T-helper 9 cell (primary cell): ENCODE results near the gene INO80C.
"Not testable (repeated sequence)": the region's sequence is repeated elsewhere in the genome, so short reads cannot be mapped to it uniquely, and the experiment has no call there.

ENCODE experiments used
- DNase-seq: peaks from one replicate; pipeline ENCODE4 v3.0.0-alpha.2; 2020

The INO80C gene

GRCh38 chr18:35458271-35458670, 39.5 kb downstream of the INO80C start:
- DNase-seq = no peak

DNA sequence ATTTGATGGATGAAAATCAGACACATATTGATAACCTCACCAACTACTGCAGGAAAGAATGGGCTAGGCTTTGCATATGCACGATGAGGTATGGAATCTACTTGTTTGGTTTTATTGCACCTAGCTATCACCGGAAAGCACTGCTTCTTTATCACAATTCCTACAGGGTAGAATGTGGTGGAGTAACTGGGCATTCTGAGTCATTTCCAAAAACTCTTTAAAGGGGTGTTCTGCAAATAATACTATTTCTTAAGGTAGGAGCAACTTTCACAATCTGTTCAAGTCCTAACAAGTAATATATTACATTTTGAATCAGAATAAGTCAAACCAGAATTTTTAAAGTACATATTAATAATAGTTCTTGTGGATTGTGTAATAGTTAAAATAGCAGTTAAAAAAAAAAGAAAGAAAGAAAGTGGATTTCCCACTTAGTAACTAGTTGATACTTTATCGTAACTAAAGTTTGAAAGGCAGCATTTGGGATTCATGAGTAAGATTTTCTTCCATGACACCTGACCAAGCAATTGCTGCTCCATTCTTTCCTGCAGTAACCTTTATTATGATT, 40.5 kb downstream of the INO80C start:
- DNase-seq = no peak

- DNase-seq = no peak
These were observed 41.6 kb downstream of the INO80C start for GRCh38 chr18:35455926-35456763.

DNA sequence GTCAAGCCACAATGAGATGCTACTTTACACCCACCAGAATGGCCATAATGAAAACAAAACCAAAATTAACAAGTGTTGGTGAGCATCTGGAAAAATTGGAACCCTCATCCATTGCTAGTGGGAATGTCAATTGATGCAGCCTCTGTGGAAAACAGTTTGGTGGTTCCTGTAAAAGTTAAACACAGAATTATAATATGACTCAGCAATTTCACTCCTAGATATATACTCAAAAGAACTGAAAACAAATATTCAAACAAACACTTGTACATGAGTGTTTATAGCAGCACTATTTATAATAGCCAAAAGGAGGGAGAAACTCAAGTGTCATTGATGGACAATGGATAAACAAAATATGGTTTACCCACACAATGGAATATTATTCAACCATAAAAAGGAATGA, 43.0 kb downstream of the INO80C start:
- no peak for DNase-seq

DNA sequence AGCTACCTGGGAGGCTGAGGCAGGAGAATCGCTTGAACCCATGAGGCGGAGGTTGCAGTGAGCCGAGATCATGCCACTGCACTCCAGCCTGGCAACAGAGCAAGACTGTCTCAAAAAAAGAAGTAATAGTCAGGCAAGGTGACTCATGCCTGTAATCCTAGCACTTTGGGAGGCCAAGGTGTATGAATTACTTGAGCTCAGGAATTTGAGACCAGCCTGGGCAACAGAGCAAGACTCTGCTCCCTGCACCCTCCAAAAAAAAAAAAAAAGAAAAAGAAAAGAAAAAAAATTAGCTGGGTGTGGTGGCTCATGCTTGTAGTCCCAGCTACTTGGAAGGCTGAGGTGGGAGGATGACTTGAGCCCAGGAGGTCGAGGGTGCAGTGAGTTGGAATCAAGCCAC, 44.7 kb downstream of the INO80C start:
- not testable (repeated sequence) for DNase-seq

DNA sequence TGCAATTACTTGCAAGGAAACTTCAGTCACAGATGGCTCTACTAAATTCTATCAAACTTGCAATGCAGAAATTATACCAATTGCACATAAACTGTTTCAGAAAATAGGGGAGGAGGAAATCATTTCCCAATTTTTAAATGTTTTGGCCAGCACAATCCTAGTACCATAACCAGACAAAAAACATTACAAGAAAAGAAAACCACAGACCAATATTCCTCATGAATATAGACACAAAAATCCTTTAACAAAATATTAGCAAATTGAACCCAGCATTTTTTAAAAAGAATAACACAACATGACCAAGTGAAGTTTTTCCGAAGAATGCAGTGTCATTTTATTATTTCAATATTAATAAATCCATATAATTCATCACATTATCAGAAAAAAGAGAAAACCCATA, 45.8 kb downstream of the INO80C start:
- no peak for DNase-seq

GRCh38 chr18:35451032-35451431, 46.7 kb downstream of the INO80C start:
- no peak for DNase-seq

GRCh38 chr18:35444636-35445035, 53.1 kb downstream of the INO80C start:
- DNase-seq = no peak

- DNase-seq = no peak
These were observed 53.9 kb downstream of the INO80C start for GRCh38 chr18:35443847-35444246.

DNA sequence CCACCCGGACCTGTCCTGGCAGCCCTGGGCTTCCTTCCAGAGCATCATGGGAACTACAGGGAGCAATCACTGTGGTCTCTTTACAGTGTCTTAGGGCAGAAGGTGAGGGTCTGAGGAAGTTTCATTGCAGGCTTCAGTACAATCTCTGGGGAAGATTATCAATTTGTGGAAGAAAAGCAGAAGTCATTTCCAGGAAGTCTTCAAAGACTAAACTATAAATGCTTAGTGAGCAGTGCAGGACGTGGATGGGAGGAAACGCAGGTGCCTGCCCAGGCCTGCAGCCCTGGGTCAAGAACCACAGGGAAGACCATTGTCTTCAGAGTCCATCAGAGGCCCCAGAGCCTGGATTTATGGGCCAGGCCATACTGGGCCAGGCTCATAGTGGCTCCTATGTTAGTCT, 54.3 kb downstream of the INO80C start:
- DNase-seq = no peak

DNA sequence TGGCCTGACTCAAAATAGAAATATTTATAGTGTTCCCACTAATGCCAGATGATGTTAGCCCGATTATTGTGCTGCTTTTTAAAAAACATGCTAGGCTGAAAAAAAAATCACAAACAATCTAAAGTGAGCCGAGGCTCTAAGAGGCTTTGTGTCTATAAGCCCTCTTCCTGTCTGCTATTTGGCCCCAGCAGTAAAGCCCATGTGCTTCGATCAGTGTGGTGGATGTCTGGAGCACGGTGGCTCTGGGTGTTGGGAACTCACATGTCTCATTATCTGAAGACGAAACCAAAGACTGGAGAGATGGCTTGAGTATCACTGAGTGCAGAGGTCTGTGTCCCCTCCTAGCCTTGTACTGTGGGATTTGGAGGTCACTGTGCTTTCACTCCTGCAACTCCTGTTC, 55.1 kb downstream of the INO80C start:
- DNase-seq = no peak

- DNase-seq = no peak
These were observed 55.7 kb downstream of the INO80C start for GRCh38 chr18:35441857-35442595.

DNA sequence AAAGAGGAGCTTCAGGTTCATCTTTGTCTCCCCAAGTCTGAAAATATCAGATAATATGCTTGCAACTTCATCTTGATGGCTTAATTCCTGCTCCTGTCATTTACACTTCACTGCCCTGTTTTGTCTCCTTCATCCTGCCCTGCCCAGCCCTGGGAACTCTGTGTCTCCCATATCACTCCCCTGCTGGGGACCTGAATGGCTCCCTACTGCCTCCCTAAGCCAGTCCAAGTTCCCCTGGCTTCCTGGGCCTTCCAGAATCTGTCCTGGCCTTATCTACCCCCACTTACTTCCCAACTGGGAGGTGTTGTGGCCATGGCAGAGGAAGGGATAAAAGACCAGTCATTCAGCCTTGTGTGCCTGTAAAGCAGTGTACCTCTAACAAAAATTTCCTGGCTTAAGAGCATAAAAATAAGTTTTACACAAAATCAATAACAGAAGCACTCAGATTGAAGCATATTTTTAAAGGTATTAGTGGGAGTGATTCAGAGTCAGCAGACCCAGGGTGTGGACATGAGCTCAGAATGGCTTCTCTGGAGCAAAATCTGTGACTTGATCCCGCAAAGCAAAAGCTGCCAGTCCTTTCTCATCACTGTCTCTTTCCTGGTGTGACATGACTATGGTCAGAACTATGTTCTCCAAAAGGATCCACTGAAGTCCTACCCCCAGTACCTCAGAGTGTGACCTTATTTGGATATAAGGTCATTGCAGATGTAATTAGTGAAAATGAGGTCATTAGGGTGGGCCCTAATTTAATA, 59.1 kb downstream of the INO80C start:
- no peak for DNase-seq

DNA sequence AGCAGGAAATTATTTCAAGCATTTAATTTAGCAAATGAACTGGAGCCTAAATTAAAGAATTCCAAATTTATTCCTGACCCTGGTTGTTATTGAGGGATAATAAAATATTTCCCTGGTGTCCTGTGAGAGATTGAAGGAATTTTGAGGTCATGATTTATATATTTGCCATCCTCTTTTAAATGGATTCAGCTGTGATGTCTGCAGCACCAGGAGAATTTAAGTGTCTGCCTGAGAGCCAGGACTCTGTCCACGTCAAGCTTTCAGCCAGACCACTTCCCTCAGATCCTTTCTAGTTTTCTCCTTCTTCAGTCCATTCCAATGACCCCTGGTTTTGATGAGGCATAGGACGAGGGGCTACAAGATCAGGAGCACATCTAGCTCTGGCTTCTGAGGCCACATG, 59.9 kb downstream of the INO80C start:
- no peak for DNase-seq

GRCh38 chr18:35436076-35436649, 61.6 kb downstream of the INO80C start:
- no peak for DNase-seq

- DNase-seq = no peak
These were observed 62.4 kb downstream of the INO80C start for GRCh38 chr18:35435401-35435800.

GRCh38 chr18:35432565-35433001, 65.2 kb downstream of the INO80C start:
- DNase-seq = no peak

- DNase-seq = no peak
These were observed 66.4 kb downstream of the INO80C start for GRCh38 chr18:35431374-35431741.

- DNase-seq = no peak
These were observed 66.9 kb downstream of the INO80C start for GRCh38 chr18:35430721-35431373.

GRCh38 chr18:35426786-35427185, 71.0 kb downstream of the INO80C start:
- DNase-seq = no peak

DNA sequence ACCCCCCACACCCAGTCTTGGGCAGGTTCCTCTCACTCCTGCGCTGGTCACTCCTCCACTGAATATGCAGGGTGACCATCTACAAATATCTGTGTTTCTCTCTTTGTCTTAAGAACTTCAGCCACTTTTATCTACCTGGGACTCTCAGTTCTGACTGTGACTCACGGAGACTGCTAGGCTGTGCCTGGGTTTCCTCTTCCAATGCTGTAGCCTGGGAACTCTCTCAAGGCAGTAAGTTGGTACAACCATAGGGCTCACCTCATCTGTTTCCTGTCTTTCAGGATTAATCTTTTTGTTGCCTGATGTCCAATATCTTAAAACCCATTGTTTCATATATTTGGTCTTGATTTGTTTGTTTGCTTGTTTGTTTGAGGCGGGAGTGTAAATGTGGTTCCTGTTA, 73.4 kb downstream of the INO80C start:
- no peak for DNase-seq

GRCh38 chr18:35422237-35422636, 75.5 kb downstream of the INO80C start:
- DNase-seq = no peak
